Inferior parietal cortex (tissue), 1 donor: ENCODE results near the gene USP13.
"Not testable (repeated sequence)": the region's sequence is repeated elsewhere in the genome, so short reads cannot be mapped to it uniquely, and the experiment has no call there.

Experiments
- DNase-seq: peaks from one replicate; pipeline ENCODE4 v3.0.0-alpha.2; 2016; ENCODE audit errors: extremely low spot score

Gene USP13

GRCh38 chr3:179734497-179735281 is 81.8 kb downstream of the USP13 start:
- no peak for DNase-seq

- DNase-seq: no peak
Measured at GRCh38 chr3:179735321-179735720, 82.5 kb downstream of the USP13 start.

DNA sequence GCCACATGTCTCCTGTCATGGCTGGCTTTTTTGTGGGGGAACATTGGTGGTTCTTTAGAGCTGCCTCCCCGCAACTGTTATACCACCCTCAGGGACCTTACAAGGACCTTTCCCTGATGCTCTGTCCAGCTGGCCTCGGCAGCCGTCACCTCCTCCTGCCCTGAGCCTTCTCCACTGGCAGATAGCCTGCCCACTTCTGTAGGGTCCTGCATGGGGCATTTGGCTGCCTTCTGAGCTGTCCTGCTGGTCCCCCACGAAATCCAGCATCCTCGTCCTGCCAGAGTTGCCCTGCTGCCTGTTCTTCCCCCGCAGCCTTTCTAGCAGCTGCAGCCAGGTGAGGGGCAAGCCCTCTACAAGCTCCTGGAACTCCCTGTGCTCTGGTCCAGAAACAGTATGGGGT is 86.2 kb downstream of the USP13 start:
- no peak for DNase-seq

- no peak for DNase-seq
Measured at GRCh38 chr3:179739816-179740594, 87.2 kb downstream of the USP13 start.

- no peak for DNase-seq
Measured at GRCh38 chr3:179743913-179744312, 91.1 kb downstream of the USP13 start.

- DNase-seq: no peak
Measured at GRCh38 chr3:179744667-179745066, 91.8 kb downstream of the USP13 start.

- no peak for DNase-seq
Measured at GRCh38 chr3:179745079-179745478, 92.2 kb downstream of the USP13 start.

GRCh38 chr3:179745716-179746115 is 92.9 kb downstream of the USP13 start:
- no peak for DNase-seq

DNA sequence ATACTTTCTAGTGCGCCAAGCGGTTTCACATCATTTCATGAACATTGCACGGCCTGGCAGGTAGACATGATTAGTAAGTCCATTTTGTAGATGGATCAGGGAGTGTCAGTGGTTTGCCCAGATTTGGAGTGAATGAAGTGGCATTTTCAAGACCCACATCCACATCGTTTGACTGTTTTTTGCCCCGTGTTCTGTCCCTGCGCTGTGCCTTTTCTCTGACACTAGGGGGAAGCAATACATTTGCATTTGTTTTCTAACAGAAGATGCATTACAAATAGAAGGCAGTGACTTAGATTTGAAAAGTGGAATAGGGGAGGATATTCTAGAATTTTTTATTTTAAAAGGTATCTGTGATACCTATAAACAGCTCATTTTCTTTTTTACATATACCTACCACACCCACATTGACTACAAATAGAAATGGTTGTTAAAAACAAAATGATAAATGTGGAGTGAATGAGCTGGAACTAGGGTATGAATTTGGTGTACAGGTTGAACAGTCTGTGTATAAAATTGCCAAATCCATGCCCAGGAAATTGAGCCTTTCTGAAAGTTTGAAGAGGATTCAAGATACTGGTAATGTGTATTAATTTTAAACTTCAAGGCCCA is 98.0 kb downstream of the USP13 start:
- peak; percentile 55 for DNase-seq

GRCh38 chr3:179760944-179761343 is 108.1 kb downstream of the USP13 start:
- no peak for DNase-seq

DNA sequence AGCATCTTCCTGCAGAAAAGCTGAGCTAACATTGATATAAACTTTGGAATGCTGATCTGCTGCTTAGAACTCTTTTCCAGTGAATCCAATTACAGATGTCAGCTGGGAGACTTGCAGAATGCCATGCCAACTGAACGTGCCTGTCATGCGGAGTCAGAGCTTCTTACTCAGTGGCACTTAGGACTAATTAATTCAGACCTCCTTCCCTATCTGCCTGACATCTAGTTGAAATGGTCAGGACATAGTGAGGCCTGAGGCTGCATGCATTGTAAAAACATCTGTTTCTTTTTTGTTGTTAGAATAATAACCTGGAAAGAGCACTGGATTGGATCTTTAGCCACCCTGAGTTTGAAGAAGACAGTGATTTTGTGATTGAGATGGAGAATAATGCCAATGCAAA is 112.6 kb downstream of the USP13 start:
- no peak for DNase-seq

- no peak for DNase-seq
Measured at GRCh38 chr3:179766416-179767133, 113.7 kb downstream of the USP13 start.

GRCh38 chr3:179768080-179768479 is 115.2 kb downstream of the USP13 start:
- peak; percentile 78 for DNase-seq

DNA sequence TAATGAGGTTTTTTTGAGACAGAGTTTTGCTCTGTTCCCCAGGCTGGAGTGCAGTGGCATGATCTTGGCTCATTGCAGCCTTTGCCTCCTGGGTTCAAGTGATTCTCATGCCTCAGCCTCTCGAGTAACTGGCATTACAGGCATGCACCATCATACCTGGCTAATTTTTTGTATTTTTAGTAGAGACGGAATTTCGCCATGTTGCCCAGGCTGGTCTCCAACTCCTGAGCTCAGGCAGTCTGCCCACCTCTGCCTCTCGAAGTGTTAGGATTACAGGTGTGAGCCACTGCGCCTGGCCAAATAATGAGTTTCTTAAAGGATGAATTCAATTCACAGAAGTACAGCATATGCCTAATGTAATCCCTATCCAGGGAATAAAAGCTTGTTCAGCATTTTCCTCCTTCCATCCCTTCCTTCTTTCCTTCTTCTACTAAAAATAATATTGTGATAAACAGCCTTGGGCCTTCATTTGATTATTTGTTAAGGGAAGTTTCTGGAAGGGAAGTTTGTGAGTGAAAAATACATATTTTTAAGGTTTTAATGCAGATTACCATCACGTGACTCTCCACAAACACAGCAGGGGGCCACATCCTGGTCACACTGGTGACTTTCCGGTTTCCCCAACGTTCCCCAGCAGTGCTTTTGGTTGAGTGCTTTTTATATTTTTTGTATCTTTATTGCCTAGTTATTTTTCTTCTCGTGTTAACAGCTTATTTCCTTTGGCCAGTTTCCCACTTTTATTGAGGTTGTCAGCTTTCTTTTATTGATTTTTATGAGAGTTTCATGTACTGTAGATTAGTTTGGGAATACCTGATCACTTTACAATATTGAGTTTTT is 116.8 kb downstream of the USP13 start:
- DNase-seq: no peak

DNA sequence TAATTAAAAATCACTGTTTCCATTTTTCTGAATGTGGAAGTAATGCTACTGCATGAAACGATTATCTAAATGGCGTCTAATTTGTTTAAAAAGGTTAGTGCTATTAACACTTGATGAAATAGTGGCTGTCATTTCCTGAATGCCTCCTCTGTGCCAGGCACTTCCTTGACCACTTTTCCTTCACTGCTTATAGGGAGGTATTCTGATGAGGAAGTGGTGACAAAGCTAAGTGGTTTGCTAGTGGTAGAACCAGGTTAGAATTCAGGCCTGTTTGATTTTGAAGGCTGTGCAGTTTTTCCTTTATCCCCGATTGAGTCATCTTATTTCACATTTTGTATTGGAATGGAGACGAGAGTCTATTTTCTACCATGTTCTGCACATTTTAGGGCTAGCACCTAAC is 119.0 kb downstream of the USP13 start:
- no peak for DNase-seq

DNA sequence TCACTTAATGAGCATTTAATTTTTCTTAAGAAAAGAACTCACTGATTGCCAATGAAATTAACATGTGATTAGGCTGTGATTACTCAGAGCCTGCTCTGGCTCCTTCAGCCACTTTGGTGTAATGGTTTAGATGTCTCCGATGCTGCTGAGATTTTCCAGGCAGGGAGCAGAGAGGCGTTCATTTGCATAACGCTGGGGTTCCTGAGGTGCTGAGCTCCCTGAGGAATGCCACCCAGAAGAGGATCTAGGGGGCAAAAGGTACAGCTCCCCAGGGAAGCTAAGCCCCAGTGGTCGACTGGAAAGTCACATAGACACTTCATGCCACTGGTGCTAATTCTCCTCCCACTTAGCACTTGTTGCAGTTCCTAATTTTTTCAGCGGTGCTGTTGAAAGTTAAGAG is 119.5 kb downstream of the USP13 start:
- DNase-seq: no peak

- DNase-seq: no peak
Measured at GRCh38 chr3:179775416-179776122, 122.7 kb downstream of the USP13 start.

- DNase-seq: not testable (repeated sequence)
Measured at GRCh38 chr3:179782841-179783240, 130.0 kb downstream of the USP13 start.

- DNase-seq: no peak
Measured at GRCh38 chr3:179788996-179789395, 136.2 kb downstream of the USP13 start.

DNA sequence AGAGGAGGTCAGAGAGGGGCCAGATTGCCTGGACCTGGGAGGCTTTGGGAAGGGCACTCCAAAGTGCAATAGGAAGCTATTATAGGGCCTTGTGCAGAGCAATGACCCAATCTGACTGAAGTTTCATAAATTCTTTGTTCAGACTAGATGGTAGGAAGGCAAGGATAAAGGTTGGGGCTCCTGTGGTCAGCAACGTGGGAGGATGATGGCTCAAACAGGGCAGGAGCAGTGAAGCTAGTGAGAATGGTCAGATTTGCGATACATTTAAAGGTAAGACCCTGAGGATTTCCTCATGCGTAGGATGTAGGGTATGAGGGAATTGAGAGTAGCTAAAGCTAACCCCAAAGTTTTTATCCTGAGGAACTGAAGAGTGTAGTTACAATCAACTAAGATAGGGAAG is 139.0 kb downstream of the USP13 start:
- DNase-seq: no peak

DNA sequence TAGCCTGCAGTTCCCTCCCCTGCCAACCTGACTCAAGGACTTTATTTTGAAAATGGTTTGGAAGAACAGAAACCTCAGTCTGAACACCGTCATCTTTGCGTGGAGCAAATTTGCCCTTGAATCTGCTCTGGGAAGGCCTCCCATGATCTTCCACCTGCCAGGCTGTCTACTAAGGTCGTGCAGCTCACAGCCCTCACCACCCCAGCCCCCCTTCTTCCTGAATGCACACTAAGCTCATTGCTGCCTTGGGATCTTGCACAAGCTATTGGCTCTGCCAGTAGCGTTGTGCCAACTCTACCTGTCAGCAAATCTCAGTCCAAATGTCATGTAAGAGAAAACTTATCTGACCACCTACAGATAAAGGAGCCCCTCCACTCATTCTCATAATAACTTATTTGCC is 141.5 kb downstream of the USP13 start:
- DNase-seq: no peak
